Progenitor cell of endocrine pancreas (in vitro differentiated cells): ENCODE data around the gene SUPT3H. TPM values are rescaled to one million over a fixed set of nuclear protein-coding genes. Genes with fewer than 3 reads are reported as not detected.

ENCODE experiments used
- DNase-seq: peaks from one replicate; pipeline ENCODE4 v3.0.0; 2021; ENCODE audit warnings: low spot score; ENCODE audit not compliant: unreplicated experiment
- H3K27ac Mint-ChIP-seq: 2 replicates; pipeline ENCODE4 v1.8.0; 2021; ENCODE audit warnings: mild to moderate bottlenecking, moderate library complexity, mixed read lengths
- H3K27me3 Mint-ChIP-seq: 2 replicates; pipeline ENCODE4 v1.8.0; 2021; ENCODE audit warnings: mixed read lengths
- H3K36me3 Mint-ChIP-seq: 2 replicates; pipeline ENCODE4 v1.8.0; 2022; ENCODE audit warnings: mixed read lengths; ENCODE audit not compliant: insufficient read depth
- H3K4me1 Mint-ChIP-seq: 2 replicates; pipeline ENCODE4 v1.8.0; 2021; ENCODE audit warnings: low read depth, mixed read lengths
- H3K4me3 Mint-ChIP-seq: 2 replicates; pipeline ENCODE4 v1.8.0; 2021; ENCODE audit warnings: low read depth, mild to moderate bottlenecking, moderate library complexity, mixed read lengths
- H3K9me3 Mint-ChIP-seq: 2 replicates; pipeline ENCODE4 v1.8.0; 2021; ENCODE audit warnings: low read depth, mixed read lengths
- total RNA-seq: library from RNA; stranded (reverse); gene quantifications from 2 replicates; pipeline ENCODE4 v1.2.1, GENCODE V29; 2021
- TF ChIP-seq, protein P1 (sequence below): fragments of 200-600 bp; sonication (generic); IDR thresholded peaks from one replicate; pipeline ENCODE4 v1.5.0; 2021; ENCODE audit warnings: antibody characterized with exemption, mild to moderate bottlenecking; ENCODE audit not compliant: unreplicated experiment

The SUPT3H gene
- total RNA-seq, 1 donor from 2014 or later, result 40.5 TPM

DNA sequence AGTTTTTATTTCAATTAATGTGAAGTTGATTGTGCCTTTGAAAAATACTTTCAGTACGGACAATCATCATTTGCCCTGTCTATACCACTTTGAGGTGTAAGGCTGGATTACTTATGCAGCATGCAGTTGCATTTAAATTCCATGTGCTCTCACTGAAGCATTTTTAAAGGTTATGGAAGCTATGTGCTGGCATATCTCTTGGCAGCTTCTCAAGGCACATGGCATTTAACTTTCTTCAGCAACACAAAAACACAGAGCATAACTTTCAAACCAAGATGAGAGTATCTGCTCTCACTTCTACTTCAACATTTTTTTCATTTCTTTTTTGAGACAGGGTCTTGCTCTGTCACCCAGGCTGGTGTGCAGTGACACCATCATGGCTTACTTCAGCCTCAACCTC is 410.3 kb downstream of the SUPT3H start:
- DNase-seq, result no peak
- H3K4me1 Mint-ChIP-seq, result no peaks in the 10 kb centered on the region
- TF ChIP-seq, protein P1, sequence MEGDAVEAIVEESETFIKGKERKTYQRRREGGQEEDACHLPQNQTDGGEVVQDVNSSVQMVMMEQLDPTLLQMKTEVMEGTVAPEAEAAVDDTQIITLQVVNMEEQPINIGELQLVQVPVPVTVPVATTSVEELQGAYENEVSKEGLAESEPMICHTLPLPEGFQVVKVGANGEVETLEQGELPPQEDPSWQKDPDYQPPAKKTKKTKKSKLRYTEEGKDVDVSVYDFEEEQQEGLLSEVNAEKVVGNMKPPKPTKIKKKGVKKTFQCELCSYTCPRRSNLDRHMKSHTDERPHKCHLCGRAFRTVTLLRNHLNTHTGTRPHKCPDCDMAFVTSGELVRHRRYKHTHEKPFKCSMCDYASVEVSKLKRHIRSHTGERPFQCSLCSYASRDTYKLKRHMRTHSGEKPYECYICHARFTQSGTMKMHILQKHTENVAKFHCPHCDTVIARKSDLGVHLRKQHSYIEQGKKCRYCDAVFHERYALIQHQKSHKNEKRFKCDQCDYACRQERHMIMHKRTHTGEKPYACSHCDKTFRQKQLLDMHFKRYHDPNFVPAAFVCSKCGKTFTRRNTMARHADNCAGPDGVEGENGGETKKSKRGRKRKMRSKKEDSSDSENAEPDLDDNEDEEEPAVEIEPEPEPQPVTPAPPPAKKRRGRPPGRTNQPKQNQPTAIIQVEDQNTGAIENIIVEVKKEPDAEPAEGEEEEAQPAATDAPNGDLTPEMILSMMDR, result no peak
- H3K27ac Mint-ChIP-seq, result no peak overlapping the region
- no peak overlapping the region for H3K4me3 Mint-ChIP-seq
- H3K27me3 Mint-ChIP-seq, result no peaks in the 10 kb centered on the region
- peaks cover 4% of the 10 kb centered on the region for H3K36me3 Mint-ChIP-seq
- no peaks in the 10 kb centered on the region for H3K9me3 Mint-ChIP-seq

DNA sequence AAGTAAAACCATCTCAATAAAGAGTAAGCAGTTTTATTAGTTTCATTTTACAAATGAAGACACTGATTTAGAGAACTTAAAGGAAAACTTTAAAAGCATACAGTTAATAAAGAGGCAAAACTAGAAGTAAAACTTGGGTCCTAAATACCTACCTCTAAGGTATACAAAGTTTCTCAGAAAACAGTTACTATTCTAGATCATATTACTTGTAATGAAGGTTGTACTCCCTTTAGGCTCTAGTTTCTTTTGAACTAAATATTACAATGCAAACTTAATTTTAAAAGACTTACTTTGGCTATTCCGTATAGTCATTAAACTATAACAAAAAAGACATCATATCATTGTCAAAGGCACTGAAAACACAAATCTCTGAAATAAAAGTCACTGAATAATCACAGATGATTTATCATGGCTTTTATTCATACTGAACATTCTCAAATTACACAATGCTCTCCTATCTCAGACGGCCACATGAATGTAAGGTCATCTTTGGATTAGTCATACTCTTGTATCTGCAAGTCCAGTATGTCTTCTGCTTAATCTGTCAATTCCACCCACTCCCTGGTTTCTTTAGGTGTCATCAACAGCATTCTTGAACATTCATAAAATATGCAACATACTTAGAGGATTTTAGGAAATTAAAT is 411.2 kb downstream of the SUPT3H start:
- Mint-ChIP-seq H3K36me3 (peaks cover 2% of the 10 kb centered on the region), H3K9me3 (no peaks in the 10 kb centered on the region), H3K27ac (no peak overlapping the region), H3K4me1 (no peaks in the 10 kb centered on the region), H3K4me3 (no peak overlapping the region), H3K27me3 (no peaks in the 10 kb centered on the region)
- no peak for DNase-seq
- TF ChIP-seq, protein P1, result no peak

GRCh38 chr6:44965708-44966107 is 412.0 kb downstream of the SUPT3H start:
- DNase-seq, result no peak
- Mint-ChIP-seq H3K27ac (no peak overlapping the region), H3K4me1 (no peaks in the 10 kb centered on the region), H3K36me3 (no peaks in the 10 kb centered on the region), H3K27me3 (no peaks in the 10 kb centered on the region), H3K4me3 (no peak overlapping the region), H3K9me3 (no peaks in the 10 kb centered on the region)
- TF ChIP-seq, protein P1, result no peak

DNA sequence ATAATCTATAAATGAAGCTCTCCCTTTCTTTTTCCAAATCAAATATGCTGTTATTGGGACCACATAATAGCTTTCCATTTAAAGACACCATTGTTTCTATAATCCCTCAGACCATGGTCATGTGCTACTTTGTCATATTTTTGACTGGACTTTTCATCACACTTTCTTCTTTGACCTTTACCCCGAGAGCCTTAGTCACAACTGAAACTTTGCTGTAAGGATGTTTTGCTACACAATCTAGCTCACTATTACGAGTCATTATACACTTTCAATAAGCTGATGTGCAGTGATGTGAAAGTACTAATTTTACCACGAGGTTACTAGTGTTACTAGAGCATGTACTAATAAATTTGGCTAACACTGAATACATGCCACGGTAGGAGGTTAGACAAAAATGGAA is 416.8 kb downstream of the SUPT3H start:
- H3K4me3 Mint-ChIP-seq, result no peak overlapping the region
- H3K4me1 Mint-ChIP-seq, result no peaks in the 10 kb centered on the region
- H3K27me3 Mint-ChIP-seq, result no peaks in the 10 kb centered on the region
- no peaks in the 10 kb centered on the region for H3K36me3 Mint-ChIP-seq
- no peak overlapping the region for H3K27ac Mint-ChIP-seq
- DNase-seq, result no peak
- TF ChIP-seq, protein P1, result no peak
- H3K9me3 Mint-ChIP-seq, result peaks cover 4% of the 10 kb centered on the region

- TF ChIP-seq, protein P1, result no peak
- peaks cover 4% of the 10 kb centered on the region for H3K9me3 Mint-ChIP-seq
- no peak overlapping the region for H3K4me3 Mint-ChIP-seq
- H3K27me3 Mint-ChIP-seq, result no peaks in the 10 kb centered on the region
- no peak overlapping the region for H3K27ac Mint-ChIP-seq
- H3K4me1 Mint-ChIP-seq, result no peaks in the 10 kb centered on the region
- no peaks in the 10 kb centered on the region for H3K36me3 Mint-ChIP-seq
- DNase-seq, result no peak
Observed at GRCh38 chr6:44959651-44960050, 418.1 kb downstream of the SUPT3H start.
